IPS DF 4.7 (cell line): ENCODE measurements around the gene ESRRB.

ENCODE experiments used
- DNase-seq: peaks from one replicate; pipeline ENCODE4 v3.0.0-alpha.2; 2013; ENCODE audit warnings: low spot score; ENCODE audit errors: extremely low read depth

ESRRB gene

GRCh38 chr14:76375947-76376404, at the start of gene ESRRB:
Gene ESRRB, plus strand, starts transcription at chr14:76376137. Its CDS starts 265 bp downstream, at chr14:76376402.
- DNase-seq = peak; percentile 60

GRCh38 chr14:76326918-76327689, 48.8 kb upstream of the ESRRB start:
- no peak for DNase-seq

- no peak for DNase-seq
Observed at GRCh38 chr14:76328457-76329137, 47.3 kb upstream of the ESRRB start.

- DNase-seq = no peak
Observed at GRCh38 chr14:76329154-76329928, 46.6 kb upstream of the ESRRB start.

GRCh38 chr14:76329951-76330350, 46.0 kb upstream of the ESRRB start:
- no peak for DNase-seq

- DNase-seq = no peak
Observed at GRCh38 chr14:76330411-76331327, 45.3 kb upstream of the ESRRB start.

- DNase-seq = no peak
Observed at GRCh38 chr14:76331328-76332011, 44.5 kb upstream of the ESRRB start.

- no peak for DNase-seq
Observed at GRCh38 chr14:76333664-76334063, 42.3 kb upstream of the ESRRB start.

GRCh38 chr14:76334316-76334715, 41.6 kb upstream of the ESRRB start:
- no peak for DNase-seq

GRCh38 chr14:76336876-76337275, 39.1 kb upstream of the ESRRB start:
- no peak for DNase-seq

- no peak for DNase-seq
Observed at GRCh38 chr14:76337635-76338545, 38.0 kb upstream of the ESRRB start.

- no peak for DNase-seq
Observed at GRCh38 chr14:76339728-76340615, 36.0 kb upstream of the ESRRB start.

- no peak for DNase-seq
Observed at GRCh38 chr14:76343386-76343785, 32.6 kb upstream of the ESRRB start.

GRCh38 chr14:76346391-76347160, 29.4 kb upstream of the ESRRB start:
- DNase-seq = no peak

- DNase-seq = no peak
Observed at GRCh38 chr14:76348898-76349297, 27.0 kb upstream of the ESRRB start.

- DNase-seq = no peak
Observed at GRCh38 chr14:76349993-76350392, 25.9 kb upstream of the ESRRB start.

GRCh38 chr14:76350671-76351070, 25.3 kb upstream of the ESRRB start:
- no peak for DNase-seq

GRCh38 chr14:76351941-76352340, 24.0 kb upstream of the ESRRB start:
- no peak for DNase-seq
